ENCODE results near the gene CASK. TPM values are rescaled to one million over a fixed set of nuclear protein-coding genes. Genes with fewer than 3 reads are reported as not detected.

CASK gene
- total and polyA plus RNA-seq, 4 donors = 3.6 to 14.8 (median 6.2) TPM

GRCh38 chrX:41543668-41544067, 379.7 kb downstream of the CASK start:
- 97% methylated on average over 4 of the region's 4 CpGs for WGBS
- Histone ChIP-seq H3K4me3 (ENCODE audit: low read depth in 1 of 3, low read length in 3 of 3) (no peak overlapping the region), H3K4me1 (ENCODE audit: control insufficient read depth in 4 of 4, insufficient read depth in 4 of 4, low read length in 3 of 4) (no peaks in the 10 kb centered on the region), H3K9ac (ENCODE audit: low read depth in 1 of 2, low read length in 2 of 2) (no peak overlapping the region), H3K27ac (ENCODE audit: low read depth in 1 of 2, low read length in 2 of 2) (no peak overlapping the region), H3K36me3 (ENCODE audit: control insufficient read depth in 4 of 4, insufficient read depth in 3 of 4, low read depth in 1 of 4, low read length in 3 of 4) (peaks cover 0 to 2% (median 0%) of the 10 kb centered on the region in 4 donors), H3K27me3 (ENCODE audit: control insufficient read depth in 4 of 4, insufficient read depth in 4 of 4, low read length in 3 of 4) (no peaks in the 10 kb centered on the region), H3K9me3 (ENCODE audit: control insufficient read depth in 4 of 4, low read length in 3 of 4) (no peaks in the 10 kb centered on the region)
- no peak for TF ChIP-seq ATF3 (IDR thresholded peaks at IDR 0.05)
- no peak for TF ChIP-seq CTCF (IDR thresholded peaks at IDR 0.05; ENCODE audit: low read depth, low read length, missing input control)
- no peak for TF ChIP-seq TAF1 (conservative IDR thresholded peaks at IDR 0.05)
- TF ChIP-seq RXRA (IDR thresholded peaks at IDR 0.05) = no peak
- no peak for TF ChIP-seq NR2F2 (IDR thresholded peaks at IDR 0.05)
- TF ChIP-seq RAD21 (IDR thresholded peaks at IDR 0.05) = no peak
- no peak for TF ChIP-seq EGR1 (IDR thresholded peaks at IDR 0.05; ENCODE audit: low read depth in 2 of 2)
- TF ChIP-seq JUND (IDR thresholded peaks at IDR 0.05) = no peak
- no peak for TF ChIP-seq MAX (IDR thresholded peaks at IDR 0.05)
- no peak for TF ChIP-seq GABPA (IDR thresholded peaks at IDR 0.05 in 1 of 2, conservative IDR thresholded peaks at IDR 0.05 in 1 of 2)
- TF ChIP-seq YY1 (IDR thresholded peaks at IDR 0.05) = no peak
- TF ChIP-seq FOXA2 (IDR thresholded peaks at IDR 0.05) = no peak
- no peak for TF ChIP-seq REST (IDR thresholded peaks at IDR 0.05)
- no peak for TF ChIP-seq SP1 (IDR thresholded peaks at IDR 0.05)
- no peak for TF ChIP-seq FOXA1 (IDR thresholded peaks at IDR 0.05)
- TF ChIP-seq HNF4G (IDR thresholded peaks at IDR 0.05) = no peak
- no peak for TF ChIP-seq HNF4A (conservative IDR thresholded peaks at IDR 0.05)
- no peak for DNase-seq (ENCODE audit: low spot score)

- Histone ChIP-seq H3K36me3 (ENCODE audit: control insufficient read depth in 4 of 4, insufficient read depth in 3 of 4, low read depth in 1 of 4, low read length in 3 of 4) (peaks cover 0 to 2% (median 0%) of the 10 kb centered on the region in 4 donors), H3K9me3 (ENCODE audit: control insufficient read depth in 4 of 4, low read length in 3 of 4) (no peaks in the 10 kb centered on the region), H3K4me1 (ENCODE audit: control insufficient read depth in 4 of 4, insufficient read depth in 4 of 4, low read length in 3 of 4) (no peaks in the 10 kb centered on the region), H3K4me3 (ENCODE audit: low read depth in 1 of 3, low read length in 3 of 3) (no peak overlapping the region), H3K27me3 (ENCODE audit: control insufficient read depth in 4 of 4, insufficient read depth in 4 of 4, low read length in 3 of 4) (no peaks in the 10 kb centered on the region), H3K27ac (ENCODE audit: low read depth in 1 of 2, low read length in 2 of 2) (no peak overlapping the region), H3K9ac (ENCODE audit: low read depth in 1 of 2, low read length in 2 of 2) (no peak overlapping the region)
- WGBS = 98% methylated on average over 1 of the region's 1 CpG
- no peak for TF ChIP-seq EGR1 (IDR thresholded peaks at IDR 0.05; ENCODE audit: low read depth in 2 of 2)
- TF ChIP-seq FOXA1 (IDR thresholded peaks at IDR 0.05) = no peak
- DNase-seq (ENCODE audit: low spot score) = no peak
Measured at GRCh38 chrX:41543025-41543424, 380.3 kb downstream of the CASK start.
